Activated CD8-positive, alpha-beta memory T cell treated with anti-CD3 and anti-CD28 coated beads, Interleukin-2, amount 50 U/mL, for 1 hour (primary cell): Measurements from ENCODE around the gene PKD1L1.

ENCODE experiments used
- DNase-seq: peaks from one replicate; pipeline ENCODE4 v3.0.0-alpha.2; 2020; ENCODE audit errors: extremely low read depth

PKD1L1 gene

DNA sequence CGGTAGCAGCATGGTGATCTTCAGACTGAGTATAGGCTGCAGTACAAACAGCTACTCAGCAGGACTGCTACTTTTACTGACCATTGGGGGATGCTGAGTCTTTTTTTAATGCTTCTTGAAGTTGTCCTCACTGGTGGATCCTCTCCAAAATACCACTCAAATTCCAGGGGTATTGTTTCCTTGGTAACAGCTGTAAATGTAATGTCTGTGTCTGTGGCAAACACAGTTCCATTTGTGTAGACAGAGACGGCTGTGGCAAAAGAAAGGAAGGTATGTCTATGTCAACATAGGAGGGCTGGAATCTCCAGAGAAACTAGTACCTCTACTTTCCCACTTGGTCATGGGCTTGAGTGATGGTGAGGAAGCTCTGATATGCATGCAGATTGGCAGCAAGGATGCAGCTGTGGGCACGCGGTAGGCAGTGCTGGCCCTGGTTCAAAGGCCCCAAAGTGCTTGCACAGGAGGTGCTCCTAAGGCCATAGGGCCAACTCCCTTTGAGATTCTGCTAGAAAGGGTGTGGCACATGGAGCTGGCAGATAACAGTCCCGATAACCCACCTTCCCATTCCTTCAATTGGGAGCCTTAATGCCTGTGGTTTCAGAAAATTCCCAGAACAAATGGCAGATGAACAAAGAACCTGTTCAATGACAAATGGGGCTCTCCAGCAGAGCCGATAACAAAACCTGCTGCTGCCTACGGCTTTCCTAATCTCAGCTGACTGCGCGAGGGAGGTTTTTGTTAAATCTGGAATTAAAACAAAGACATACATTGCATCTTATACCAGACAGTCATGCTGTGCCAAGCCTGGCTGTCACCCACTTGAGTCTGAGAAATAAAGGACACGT lies 43.0 kb downstream of the PKD1L1 start:
- no peak for DNase-seq

DNA sequence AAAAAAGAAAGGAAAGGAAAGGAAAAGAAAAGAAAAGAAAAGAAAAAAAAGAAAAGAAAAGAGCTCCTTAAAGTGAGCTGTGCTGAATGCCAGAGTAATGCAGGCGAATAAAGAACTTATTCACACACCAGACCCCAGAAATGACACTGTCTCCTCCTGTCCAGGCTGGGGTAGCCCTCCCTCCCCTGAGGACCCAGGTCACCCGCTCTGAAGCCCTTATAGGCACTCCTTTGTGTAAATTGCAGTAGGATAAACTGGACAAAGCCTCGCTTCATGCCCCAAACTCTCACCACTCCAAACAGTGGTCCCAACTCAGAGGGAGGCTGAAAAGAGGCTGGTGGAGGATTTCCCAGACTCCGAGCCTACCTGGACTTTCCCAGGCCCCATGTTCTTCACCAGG lies 46.3 kb downstream of the PKD1L1 start:
- no peak for DNase-seq

DNA sequence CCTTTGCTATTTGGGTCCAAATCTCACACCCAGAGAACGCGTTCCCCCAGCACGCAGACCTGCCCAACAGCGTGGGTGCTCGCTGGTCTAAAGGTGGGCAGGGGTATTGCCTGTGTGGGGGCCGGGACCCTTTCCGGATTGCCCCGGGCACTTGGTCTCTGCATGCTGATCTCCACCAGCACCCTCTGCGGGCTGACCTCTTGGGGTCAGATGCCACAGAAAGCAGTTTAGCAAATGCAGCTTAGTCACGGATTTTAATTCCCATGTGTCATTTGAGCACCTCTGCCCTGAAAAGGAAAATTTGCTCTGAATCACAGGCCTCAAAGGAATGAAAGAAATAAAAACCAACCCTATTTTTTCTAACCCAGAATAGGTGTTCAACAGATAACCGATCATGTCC lies 46.7 kb downstream of the PKD1L1 start:
- no peak for DNase-seq

DNA sequence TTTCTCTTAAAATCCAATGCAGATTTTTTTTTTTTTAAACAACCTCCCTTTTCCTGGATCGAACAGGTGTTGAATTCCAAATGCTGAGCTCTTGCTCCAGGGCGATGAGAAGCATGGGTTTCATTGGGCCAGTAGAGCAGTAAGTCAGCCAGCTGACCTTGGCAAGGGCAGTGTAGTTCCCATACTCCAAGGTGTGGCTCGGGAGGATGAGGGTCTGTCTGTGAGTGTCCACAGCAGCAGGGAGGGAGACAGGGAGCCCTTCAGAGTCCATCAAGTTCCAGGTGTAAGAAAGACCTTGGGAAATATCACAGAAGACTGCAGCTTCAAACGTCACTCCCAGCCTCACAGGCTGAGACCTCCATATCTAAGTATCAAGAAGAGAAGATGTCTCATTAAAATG lies 50.4 kb downstream of the PKD1L1 start:
- DNase-seq, result no peak

DNA sequence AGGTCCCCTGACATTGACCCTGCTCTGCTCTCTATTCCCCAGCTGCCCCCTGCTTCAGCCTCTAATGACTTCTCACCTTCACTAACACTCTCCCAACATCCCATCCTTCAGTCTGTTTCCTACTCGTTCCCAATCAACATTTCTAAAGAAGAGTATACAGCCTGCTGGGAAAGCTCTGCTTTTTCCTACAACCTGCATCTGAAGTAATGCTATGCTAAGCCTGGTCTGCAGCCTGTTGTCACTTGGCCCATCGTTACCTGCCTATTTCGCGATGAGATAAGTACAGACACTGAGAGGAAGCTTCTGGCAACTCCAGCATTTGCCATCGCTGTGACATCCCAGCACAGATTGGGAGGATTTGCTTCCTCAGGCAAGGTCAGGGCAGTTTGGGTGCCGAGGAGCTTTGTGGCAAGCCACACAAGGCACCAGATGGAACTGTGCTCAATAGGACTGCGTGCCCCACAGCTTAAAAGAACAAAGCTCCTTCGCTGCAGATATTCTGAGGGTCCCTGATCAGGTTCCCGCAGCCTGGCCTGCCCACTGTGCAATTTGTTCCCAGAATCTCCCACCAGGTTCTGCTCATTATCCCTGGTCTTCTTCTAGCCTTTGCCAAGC lies 51.4 kb downstream of the PKD1L1 start:
- DNase-seq, result no peak

- DNase-seq, result no peak
Measured at GRCh38 chr7:47895026-47895425, 53.2 kb downstream of the PKD1L1 start.

GRCh38 chr7:47893721-47894365 lies 54.4 kb downstream of the PKD1L1 start:
- DNase-seq, result no peak

DNA sequence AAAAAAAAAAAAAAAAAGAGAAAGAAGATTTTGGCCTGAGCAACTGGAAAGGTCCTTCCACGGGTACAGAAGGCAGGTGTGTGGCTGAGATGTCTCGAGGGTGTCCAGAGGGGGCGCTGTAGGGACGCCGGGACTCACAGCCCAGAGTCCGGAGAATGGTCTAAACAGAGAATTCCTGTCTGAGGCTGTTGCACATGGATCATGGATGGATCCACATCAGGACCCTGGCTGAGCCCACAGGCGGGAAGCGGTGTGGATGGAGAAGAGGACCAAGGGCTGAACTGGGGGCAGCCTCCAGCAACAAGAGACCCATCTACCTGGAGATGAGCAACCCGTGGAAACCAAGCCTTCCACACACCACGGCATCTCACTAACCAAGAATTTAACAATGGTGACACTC lies 55.0 kb downstream of the PKD1L1 start:
- no peak for DNase-seq

- no peak for DNase-seq
Measured at GRCh38 chr7:47890606-47891005, 57.7 kb downstream of the PKD1L1 start.

DNA sequence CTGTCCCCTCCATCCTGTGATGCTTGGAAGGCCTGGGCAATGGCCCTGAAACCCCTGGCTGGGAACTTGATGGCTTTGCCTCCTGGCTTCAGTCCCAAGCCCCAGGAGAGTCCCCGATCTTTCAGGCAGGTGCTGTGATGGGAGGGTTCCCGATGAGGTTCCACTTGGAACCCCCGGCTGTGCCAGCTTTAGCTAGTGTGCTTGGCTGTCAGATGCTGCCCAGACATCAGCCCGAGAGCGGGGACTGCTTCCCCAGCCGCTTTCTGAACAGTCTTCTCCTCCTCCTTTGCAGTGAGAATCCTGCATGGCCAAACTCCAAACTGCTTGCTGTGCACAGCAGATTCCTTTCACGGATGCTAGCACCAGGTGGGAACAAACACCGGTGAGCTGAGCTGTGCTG lies 58.1 kb downstream of the PKD1L1 start:
- DNase-seq, result no peak

GRCh38 chr7:47889723-47890122 lies 58.5 kb downstream of the PKD1L1 start:
- no peak for DNase-seq

- no peak for DNase-seq
Measured at GRCh38 chr7:47888371-47889265, 59.6 kb downstream of the PKD1L1 start.

DNA sequence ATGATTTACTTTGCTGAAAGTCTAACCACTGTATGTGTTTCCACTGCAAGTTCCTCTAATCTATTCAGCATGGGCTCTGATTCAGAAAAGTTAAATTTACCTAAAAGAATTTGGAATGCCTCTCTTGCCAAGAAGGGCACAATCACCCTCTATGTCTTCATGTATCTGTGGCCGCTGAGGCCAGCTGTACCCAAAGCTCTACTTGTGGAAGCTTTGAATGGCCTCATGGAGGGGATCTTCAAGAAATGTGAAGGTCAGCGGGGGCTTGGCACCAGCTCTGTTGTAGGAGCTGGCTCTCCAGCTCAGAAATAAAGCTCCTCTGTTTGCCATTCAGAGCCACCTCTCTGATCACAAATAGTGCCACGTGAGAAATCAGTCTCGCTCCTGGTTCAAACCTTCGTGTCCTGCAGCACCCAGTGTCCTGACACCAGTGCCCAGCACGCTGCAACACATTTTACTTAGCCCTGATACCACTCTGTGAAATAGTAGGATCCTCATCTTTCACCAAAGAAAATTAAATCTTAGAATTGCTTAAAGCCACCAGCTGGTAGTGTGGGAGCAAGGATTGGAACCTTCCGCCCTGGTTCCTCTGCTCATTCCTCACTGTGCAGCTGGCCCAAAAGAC lies 61.1 kb downstream of the PKD1L1 start:
- no peak for DNase-seq

- DNase-seq, result no peak
Measured at GRCh38 chr7:47885987-47886811, 62.1 kb downstream of the PKD1L1 start.

- no peak for DNase-seq
Measured at GRCh38 chr7:47885309-47885986, 62.8 kb downstream of the PKD1L1 start.

- no peak for DNase-seq
Measured at GRCh38 chr7:47884675-47885074, 63.6 kb downstream of the PKD1L1 start.

GRCh38 chr7:47882635-47883034 lies 65.6 kb downstream of the PKD1L1 start:
- no peak for DNase-seq

GRCh38 chr7:47881256-47881655 lies 67.0 kb downstream of the PKD1L1 start:
- DNase-seq, result no peak

- DNase-seq, result no peak
Measured at GRCh38 chr7:47878662-47879061, 69.6 kb downstream of the PKD1L1 start.

GRCh38 chr7:47877336-47877735 lies 70.9 kb downstream of the PKD1L1 start:
- no peak for DNase-seq
